ENCODE measurements around the gene PROZ. TPM values are rescaled to one million over a fixed set of nuclear protein-coding genes. Genes with fewer than 3 reads are reported as not detected.
A peak's percentile ranks its signal among the peaks of the same experiment; 100 is the strongest.
"Not testable (repeated sequence)": the region's sequence is repeated elsewhere in the genome, so short reads cannot be mapped to it uniquely, and the experiment has no call there.

The PROZ gene, protein sequence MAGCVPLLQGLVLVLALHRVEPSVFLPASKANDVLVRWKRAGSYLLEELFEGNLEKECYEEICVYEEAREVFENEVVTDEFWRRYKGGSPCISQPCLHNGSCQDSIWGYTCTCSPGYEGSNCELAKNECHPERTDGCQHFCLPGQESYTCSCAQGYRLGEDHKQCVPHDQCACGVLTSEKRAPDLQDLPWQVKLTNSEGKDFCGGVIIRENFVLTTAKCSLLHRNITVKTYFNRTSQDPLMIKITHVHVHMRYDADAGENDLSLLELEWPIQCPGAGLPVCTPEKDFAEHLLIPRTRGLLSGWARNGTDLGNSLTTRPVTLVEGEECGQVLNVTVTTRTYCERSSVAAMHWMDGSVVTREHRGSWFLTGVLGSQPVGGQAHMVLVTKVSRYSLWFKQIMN
- total RNA-seq (under 1 TPM in 1 of 4 donors, not detected in 3; 0.15 TPM), polyA plus RNA-seq (0.14 TPM)
- long read RNA-seq, donor 1 = 0 reads
- long read RNA-seq, donor 2 = 0 reads
- long read RNA-seq, donor 3 = 0 reads
- long read RNA-seq, donor 4 = 0 reads

DNA sequence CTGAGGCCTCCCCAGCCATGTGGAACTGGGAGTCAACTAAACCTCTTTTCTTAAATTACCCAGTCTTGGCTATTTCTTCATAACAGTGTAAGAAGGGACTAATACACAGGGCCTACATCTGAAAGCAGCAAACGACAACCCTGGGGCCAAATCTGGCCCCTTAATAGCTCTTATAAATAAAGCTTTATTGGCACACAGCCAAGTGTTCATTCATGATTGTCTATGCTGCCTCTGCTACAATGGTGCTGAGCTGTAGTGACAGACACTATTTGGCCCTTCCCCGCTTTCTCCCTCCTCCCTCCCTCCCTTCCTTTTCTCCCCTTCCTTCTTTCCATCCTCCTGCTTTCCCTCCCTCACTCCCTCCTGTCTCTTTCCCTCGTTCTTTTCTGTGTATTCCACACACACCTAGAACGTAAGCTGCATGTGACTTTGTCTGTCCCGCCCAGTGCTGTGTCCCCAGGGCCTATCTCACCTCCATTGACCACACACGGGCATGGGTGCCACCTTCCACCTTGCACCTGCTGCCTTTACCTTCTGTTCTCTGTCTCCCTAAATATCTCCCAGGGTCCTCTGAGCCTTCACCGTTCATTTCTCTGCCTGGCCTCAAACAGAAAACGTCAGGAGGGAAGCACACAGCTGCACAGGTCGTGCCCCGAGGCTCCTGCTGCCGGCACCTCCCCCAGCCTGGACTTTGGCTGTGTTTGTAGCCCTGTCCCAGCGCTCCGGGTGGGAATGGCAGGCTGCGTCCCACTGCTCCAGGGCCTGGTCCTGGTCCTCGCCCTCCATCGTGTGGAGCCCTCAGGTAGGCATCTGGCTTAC lies at the start of gene PROZ:
TSS of gene PROZ (plus strand) at position 720 of the 819 bp plus-strand sequence. CDS start at position 733, 13 bp downstream.
- DNase-seq = no peak
- Histone ChIP-seq H3K9me3 (ENCODE audit: control insufficient read depth, low read length) (no peaks in the 10 kb centered on the region), H3K4me1 (ENCODE audit: control insufficient read depth, insufficient read depth, low read length) (no peaks in the 10 kb centered on the region), H3K4me3 (ENCODE audit: low read length) (no peak within 1 kb of the TSS), H3K27ac (ENCODE audit: low read length) (no peak within 1 kb of the TSS), H3K27me3 (ENCODE audit: control insufficient read depth, insufficient read depth) (no peaks in the 10 kb centered on the region)
- WGBS = 63% methylated on average over 16 of the region's 16 CpGs
- ATAC-seq = no peak
- intact Hi-C loops (cut with DNase I) = no loop called here

DNA sequence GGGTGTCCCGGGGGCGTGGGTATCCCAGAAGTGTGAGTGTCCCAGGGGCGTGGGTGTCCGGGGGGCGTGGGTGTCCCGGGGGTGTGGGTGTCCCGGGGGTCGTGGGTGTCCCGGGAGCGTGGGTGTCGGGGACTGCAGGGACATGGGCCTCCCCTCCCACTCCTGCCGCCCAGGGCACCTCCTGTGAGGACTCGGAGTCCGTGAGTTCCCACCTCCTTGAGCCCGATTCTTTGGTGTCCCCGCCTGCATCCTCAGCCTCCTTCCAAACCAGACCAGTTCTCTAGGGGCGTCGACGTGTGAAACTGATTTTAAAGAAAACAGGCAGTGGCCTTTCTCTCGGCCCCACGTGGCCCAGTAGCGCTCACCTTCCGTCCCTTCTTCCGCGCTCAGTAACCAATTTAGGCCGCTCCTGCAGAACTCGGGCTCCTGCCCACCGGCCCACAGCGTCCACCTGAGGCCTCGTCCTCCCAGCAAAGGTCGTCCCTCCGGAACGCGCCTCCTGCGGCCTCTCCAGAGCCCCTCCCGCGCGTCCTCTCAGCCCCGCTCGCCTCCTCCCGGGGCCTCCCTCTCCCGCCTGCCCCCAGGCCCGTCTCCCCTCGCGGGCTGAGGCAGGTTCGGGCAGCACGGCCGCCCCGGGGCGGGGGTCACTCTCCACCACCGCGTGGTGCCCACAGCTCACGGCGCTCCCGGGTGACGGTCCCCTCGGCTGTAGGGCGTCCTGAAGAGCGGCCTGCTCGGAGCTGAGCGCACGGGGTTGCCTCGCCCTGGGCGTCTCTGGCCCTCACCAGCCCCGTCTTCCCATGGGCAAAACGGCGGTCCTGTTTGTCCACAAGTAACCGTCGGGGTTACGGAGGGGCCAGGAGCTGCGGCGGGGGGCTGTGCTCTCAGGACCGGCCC lies 49.0 kb upstream of the PROZ start:
- intact Hi-C loops (cut with DNase I) = no loop called here
- no peaks in the 10 kb centered on the region for H3K27me3 ChIP-seq (ENCODE audit: control insufficient read depth, insufficient read depth)
- no peaks in the 10 kb centered on the region for H3K9me3 ChIP-seq (ENCODE audit: control insufficient read depth, low read length)
- 26% methylated on average over 73 of the region's 73 CpGs for WGBS
- H3K4me1 ChIP-seq (ENCODE audit: control insufficient read depth, insufficient read depth, low read length) = no peaks in the 10 kb centered on the region
- no peak overlapping the region for H3K27ac ChIP-seq (ENCODE audit: low read length)
- ATAC-seq (peak; percentile 14 to 41), DNase-seq (peak in 2 of 3 donors; percentile 16 to 66)
- H3K4me3 ChIP-seq (ENCODE audit: low read length) = no peak overlapping the region

DNA sequence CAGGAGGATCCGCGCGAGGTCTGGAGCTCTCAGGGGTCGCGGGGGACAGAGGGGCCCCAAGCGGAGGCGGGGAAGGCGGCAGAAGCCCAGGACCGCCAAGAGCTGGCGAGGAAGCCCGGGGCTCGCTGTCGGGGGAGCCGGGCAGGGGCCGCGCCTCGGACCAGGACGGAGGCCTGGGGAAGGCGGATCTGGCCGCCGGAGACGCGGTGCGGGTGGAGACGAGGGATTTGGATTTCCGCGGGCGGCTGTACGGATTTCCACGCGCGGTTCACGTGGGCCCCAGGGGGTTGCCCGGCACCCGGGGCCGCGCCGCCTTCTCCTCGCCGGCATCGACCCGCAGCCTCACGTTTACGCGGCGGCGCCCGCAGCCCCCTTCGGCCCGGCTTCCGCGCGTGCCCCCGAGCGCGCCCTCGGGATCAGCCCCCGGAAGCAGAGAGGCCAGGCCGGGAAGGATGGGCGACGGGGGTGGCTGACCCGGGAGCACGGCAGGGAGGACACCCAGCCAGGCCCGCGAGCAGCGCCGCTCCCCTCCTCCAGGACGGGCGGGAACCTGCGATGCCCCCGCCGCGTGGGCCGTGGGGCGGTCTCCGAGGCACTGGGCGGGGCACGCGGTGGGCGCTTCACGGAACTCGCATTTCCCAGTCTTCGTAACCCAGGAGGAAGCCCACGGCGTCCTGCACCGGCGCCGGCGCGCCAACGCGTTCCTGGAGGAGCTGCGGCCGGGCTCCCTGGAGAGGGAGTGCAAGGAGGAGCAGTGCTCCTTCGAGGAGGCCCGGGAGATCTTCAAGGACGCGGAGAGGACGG lies 48.2 kb upstream of the PROZ start:
- DNase-seq = peak; percentile 30 to 68 (median 64)
- H3K27ac ChIP-seq (ENCODE audit: low read length) = no peak overlapping the region
- H3K4me3 ChIP-seq (ENCODE audit: low read length) = peak overlapping the region; percentile 30
- no peaks in the 10 kb centered on the region for H3K9me3 ChIP-seq (ENCODE audit: control insufficient read depth, low read length)
- ATAC-seq = peak; percentile 52 to 54
- 1% methylated on average over 99 of the region's 99 CpGs for WGBS
- intact Hi-C loops (cut with DNase I) = no loop called here
- H3K27me3 ChIP-seq (ENCODE audit: control insufficient read depth, insufficient read depth) = no peaks in the 10 kb centered on the region
- no peaks in the 10 kb centered on the region for H3K4me1 ChIP-seq (ENCODE audit: control insufficient read depth, insufficient read depth, low read length)

DNA sequence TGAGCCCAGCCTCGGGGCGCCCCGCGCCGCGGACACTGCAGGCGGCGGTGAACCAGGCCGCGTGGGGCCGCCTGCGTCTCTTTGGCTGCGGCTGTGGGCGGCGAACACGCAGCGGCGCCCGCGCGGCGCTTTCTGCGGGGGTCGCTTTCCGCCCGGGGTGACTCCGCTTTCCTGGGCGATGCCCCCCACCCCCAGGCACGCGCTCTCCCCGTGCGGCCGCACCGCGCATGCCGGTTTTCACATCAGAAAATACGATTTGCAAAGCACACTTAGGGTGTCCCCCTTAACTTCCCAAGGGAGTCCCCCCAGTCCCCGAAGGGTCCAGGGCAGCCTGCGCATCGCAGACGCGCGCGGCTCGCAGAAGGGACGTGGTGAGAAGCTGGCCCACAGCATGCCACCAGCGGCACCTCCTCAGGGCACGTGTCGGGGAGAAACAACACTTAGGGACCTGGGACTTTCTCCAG lies 47.6 kb upstream of the PROZ start:
- ATAC-seq = no peak
- Histone ChIP-seq H3K27me3 (ENCODE audit: control insufficient read depth, insufficient read depth) (no peaks in the 10 kb centered on the region), H3K9me3 (ENCODE audit: control insufficient read depth, low read length) (no peaks in the 10 kb centered on the region), H3K4me3 (ENCODE audit: low read length) (peak overlapping the region; percentile 30), H3K27ac (ENCODE audit: low read length) (no peak overlapping the region), H3K4me1 (ENCODE audit: control insufficient read depth, insufficient read depth, low read length) (no peaks in the 10 kb centered on the region)
- 18% methylated on average over 49 of the region's 49 CpGs for WGBS
- intact Hi-C loops (cut with DNase I) = no loop called here
- peak in 2 of 3 donors; percentile 10 to 42 for DNase-seq

DNA sequence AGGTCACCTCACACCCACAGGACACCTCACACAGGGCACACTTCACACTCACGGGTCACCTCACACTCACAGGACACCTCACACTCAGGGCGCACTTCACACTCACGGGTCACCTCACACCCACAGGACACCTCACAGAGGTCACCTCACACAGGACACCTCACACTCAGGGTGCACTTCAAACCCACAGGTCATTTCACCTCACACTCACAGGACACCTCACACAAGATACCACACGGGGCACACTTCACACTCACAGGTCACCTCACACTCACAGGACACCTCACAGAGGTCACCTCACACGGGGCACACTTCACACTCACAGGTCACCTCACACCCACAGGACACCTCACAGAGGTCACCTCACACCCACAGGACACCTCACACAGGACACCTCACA lies 46.6 kb upstream of the PROZ start:
- H3K4me1 ChIP-seq (ENCODE audit: control insufficient read depth, insufficient read depth, low read length); H3K4me3 ChIP-seq (ENCODE audit: low read length); intact Hi-C loops (cut with DNase I); ATAC-seq; H3K9me3 ChIP-seq (ENCODE audit: control insufficient read depth, low read length); H3K27ac ChIP-seq (ENCODE audit: low read length); H3K27me3 ChIP-seq (ENCODE audit: control insufficient read depth, insufficient read depth): not testable (repeated sequence)
- 89% methylated on average over 5 of the region's 5 CpGs for WGBS
- DNase-seq = peak in 1 of 3 donors; percentile 2

DNA sequence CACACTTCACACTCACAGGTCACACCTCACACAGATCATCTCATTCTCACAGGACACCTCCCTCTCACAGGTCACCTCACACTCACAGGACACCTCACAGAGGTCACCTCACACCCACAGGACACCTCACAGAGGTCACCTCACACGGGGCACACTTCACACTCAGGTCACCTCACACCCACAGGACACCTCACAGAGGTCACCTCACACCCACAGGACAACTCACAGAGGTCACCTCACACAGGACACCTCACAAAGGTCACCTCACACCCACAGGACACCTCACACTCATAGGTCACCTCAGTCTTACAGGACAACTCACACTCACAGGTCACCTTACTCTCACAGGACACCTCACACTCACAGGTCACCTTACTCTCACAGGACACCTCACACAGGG lies 46.0 kb upstream of the PROZ start:
- H3K4me3 ChIP-seq (ENCODE audit: low read length); H3K9me3 ChIP-seq (ENCODE audit: control insufficient read depth, low read length); H3K27ac ChIP-seq (ENCODE audit: low read length); H3K4me1 ChIP-seq (ENCODE audit: control insufficient read depth, insufficient read depth, low read length); DNase-seq; H3K27me3 ChIP-seq (ENCODE audit: control insufficient read depth, insufficient read depth); intact Hi-C loops (cut with DNase I); ATAC-seq: not testable (repeated sequence)
- 92% methylated on average over 1 of the region's 1 CpG for WGBS

DNA sequence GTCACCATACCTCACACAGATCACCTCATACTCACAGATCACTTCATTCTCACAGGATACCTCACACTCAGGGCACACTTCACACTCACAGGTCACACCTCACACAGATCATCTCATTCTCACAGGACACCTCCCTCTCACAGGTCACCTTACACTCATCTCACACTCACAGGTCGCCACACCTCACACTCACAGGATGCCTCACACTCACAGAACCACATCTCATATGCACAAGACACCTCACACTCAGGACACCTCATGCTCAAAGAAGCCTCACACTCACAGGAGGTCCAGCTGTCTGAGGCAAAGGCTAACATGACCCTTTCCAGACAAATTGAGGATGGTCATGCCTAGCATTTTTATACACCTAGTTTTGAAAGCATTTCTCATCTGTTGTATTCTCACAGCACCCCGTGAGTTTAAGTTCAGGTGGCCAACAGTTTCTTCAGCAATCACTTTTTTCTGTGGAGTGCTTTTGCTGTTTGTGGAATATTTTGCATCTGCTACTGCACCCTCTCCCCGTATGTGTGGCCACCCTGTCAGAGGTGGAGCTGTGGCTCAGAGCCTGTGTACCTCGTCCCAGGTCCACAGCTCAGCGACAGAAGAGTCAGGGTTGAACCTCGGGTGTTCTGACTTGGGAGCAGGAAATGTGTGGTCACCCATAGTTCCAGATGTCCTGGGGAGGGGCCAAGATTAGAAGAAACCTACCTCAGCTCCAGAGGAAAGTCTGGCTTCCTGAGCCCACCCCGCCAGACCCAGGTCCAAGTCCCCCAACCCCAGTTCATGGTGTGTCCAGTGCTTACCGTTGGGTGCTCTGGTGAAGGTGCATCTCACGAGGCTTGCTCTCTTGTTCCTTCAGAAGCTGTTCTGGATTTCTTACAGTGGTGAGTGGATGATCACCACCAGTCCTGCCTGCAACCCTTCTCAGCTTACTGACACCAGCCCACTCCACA lies 45.3 kb upstream of the PROZ start:
- Histone ChIP-seq H3K4me1 (ENCODE audit: control insufficient read depth, insufficient read depth, low read length) (no peaks in the 10 kb centered on the region), H3K4me3 (ENCODE audit: low read length) (no peak overlapping the region), H3K27ac (ENCODE audit: low read length) (no peak overlapping the region), H3K27me3 (ENCODE audit: control insufficient read depth, insufficient read depth) (no peaks in the 10 kb centered on the region), H3K9me3 (ENCODE audit: control insufficient read depth, low read length) (no peaks in the 10 kb centered on the region)
- intact Hi-C loops (cut with DNase I) = no loop called here
- DNase-seq = no peak
- WGBS = 75% methylated on average over 9 of the region's 9 CpGs
- no peak for ATAC-seq

DNA sequence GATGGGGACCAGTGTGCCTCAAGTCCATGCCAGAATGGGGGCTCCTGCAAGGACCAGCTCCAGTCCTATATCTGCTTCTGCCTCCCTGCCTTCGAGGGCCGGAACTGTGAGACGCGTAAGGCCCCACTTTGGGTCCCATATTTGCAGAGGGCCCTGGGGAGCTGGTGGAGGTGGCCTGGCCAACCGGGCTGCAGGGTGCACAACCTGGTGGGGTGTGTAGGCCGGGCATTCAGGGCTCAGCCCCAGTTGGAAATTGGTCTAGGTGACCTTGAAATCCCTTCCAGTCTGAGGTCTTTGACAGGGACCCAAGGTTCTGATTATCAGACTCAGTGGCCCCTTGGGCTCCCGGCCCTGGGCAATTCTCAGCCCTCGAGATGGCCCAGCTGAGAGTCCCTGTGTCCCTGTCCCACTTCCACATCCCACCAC lies 44.6 kb upstream of the PROZ start:
- ATAC-seq (no peak), DNase-seq (peak in 1 of 3 donors; percentile 37)
- Histone ChIP-seq H3K27ac (ENCODE audit: low read length) (no peak overlapping the region), H3K4me3 (ENCODE audit: low read length) (no peak overlapping the region), H3K27me3 (ENCODE audit: control insufficient read depth, insufficient read depth) (no peaks in the 10 kb centered on the region), H3K9me3 (ENCODE audit: control insufficient read depth, low read length) (no peaks in the 10 kb centered on the region), H3K4me1 (ENCODE audit: control insufficient read depth, insufficient read depth, low read length) (no peaks in the 10 kb centered on the region)
- intact Hi-C loops (cut with DNase I) = no loop called here
- WGBS = 94% methylated on average over 8 of the region's 8 CpGs

Data from right cardiac atrium (tissue), 5 donors.